Measurements from ENCODE around the gene ALDOB.
"Not testable (repeated sequence)": the region's sequence is repeated elsewhere in the genome, so short reads cannot be mapped to it uniquely, and the experiment has no call there.

ALDOB gene

DNA sequence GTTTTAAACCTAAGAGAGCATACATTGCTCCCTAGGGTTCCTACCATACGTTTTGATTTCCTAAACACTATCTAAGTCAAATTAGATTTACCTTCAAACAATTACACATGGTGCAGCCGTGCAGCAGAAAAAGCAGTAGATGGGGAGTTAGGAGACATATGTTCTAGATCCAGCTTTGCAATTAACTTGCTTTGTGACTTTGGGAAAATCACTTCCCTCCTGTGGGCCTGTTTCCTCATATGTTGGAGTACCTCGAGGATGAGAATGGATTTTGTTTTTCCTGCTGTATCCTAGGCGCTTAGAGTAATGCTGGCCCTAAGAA lies 37.9 kb downstream of the ALDOB start:
- ChIA-PET CTCF (interaction anchor here (2.0 kb wide), 1 partner anchor 9 kb away, joined by 9 read pairs; no protein-coding TSS in a partner anchor), POLR2A (no interaction called here)
- TF ChIP-seq, protein P1, sequence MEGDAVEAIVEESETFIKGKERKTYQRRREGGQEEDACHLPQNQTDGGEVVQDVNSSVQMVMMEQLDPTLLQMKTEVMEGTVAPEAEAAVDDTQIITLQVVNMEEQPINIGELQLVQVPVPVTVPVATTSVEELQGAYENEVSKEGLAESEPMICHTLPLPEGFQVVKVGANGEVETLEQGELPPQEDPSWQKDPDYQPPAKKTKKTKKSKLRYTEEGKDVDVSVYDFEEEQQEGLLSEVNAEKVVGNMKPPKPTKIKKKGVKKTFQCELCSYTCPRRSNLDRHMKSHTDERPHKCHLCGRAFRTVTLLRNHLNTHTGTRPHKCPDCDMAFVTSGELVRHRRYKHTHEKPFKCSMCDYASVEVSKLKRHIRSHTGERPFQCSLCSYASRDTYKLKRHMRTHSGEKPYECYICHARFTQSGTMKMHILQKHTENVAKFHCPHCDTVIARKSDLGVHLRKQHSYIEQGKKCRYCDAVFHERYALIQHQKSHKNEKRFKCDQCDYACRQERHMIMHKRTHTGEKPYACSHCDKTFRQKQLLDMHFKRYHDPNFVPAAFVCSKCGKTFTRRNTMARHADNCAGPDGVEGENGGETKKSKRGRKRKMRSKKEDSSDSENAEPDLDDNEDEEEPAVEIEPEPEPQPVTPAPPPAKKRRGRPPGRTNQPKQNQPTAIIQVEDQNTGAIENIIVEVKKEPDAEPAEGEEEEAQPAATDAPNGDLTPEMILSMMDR (IDR thresholded peaks at IDR 0.05; ENCODE audit: control extremely low read depth, extremely low read depth, low read depth, missing control alignments): no peak
- no peak for DNase-seq (ENCODE audit: extremely low spot score)

DNA sequence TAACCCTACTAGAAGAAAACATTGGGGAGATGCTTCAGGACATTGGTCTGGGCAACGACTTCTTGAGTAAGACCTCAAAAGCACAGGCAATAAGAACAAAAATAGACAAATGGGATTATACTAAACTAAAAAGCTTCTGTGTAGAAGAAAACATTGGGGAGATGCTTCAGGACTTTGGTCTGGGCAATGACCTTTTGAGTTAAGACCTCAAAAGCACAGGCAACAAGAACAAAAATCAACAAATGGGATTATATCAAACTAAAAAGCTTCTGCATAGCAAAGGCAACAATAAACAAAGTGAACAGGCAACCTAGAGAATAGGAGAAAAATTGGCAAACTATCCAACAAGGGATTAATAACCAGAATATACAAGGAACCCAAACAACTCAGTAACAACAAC lies 40.9 kb downstream of the ALDOB start:
- ChIA-PET POLR2A (no interaction called here), CTCF (no interaction called here)
- TF ChIP-seq, protein P1 (IDR thresholded peaks at IDR 0.05; ENCODE audit: control extremely low read depth, extremely low read depth, low read depth, missing control alignments): no peak
- DNase-seq (ENCODE audit: extremely low spot score): no peak

DNA sequence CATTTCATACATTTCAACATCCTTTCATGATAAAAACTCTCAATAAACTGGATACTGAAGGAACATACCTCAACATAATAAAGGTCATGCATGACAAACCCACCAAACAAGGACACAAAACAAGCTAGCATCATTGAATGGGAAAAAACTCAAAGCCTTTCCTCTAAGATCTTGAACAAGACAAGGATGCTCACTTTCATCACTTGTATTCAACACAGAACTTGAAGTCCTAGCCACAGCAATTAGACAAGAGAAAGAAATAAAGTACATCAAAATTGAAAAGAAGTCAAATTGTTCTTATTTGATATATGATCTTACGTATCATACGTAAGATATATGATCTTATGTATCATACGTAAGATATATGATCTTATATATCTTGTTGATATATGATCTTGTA lies 42.4 kb downstream of the ALDOB start:
- TF ChIP-seq, protein P1 (IDR thresholded peaks at IDR 0.05; ENCODE audit: control extremely low read depth, extremely low read depth, low read depth, missing control alignments): no peak
- ChIA-PET CTCF (no interaction called here), POLR2A (no interaction called here)
- no peak for DNase-seq (ENCODE audit: extremely low spot score)

- ChIA-PET POLR2A (no interaction called here), CTCF (interaction anchor here (1.0 to 1.8 kb wide), 8 partner anchors 8 to 675 kb away, joined by 3 to 9 read pairs (median 6); partner anchors contain the start of genes MRPL50 and ZNF189)
- no peak for DNase-seq (ENCODE audit: extremely low spot score)
- TF ChIP-seq, protein P1 (IDR thresholded peaks at IDR 0.05; ENCODE audit: control extremely low read depth, extremely low read depth, low read depth, missing control alignments): peak; percentile 22
Measured at GRCh38 chr9:101388507-101388993, 47.0 kb downstream of the ALDOB start.

- DNase-seq (ENCODE audit: extremely low spot score): no peak
- TF ChIP-seq, protein P1 (IDR thresholded peaks at IDR 0.05; ENCODE audit: control extremely low read depth, extremely low read depth, low read depth, missing control alignments): peak; percentile 31
- ChIA-PET CTCF (interaction anchor here (1.0 to 1.8 kb wide), 8 partner anchors 7 to 674 kb away, joined by 3 to 9 read pairs (median 6); partner anchors contain the start of genes MRPL50 and ZNF189), POLR2A (no interaction called here)
Measured at GRCh38 chr9:101387871-101388506, 47.6 kb downstream of the ALDOB start.

GRCh38 chr9:101384873-101385536 lies 50.6 kb downstream of the ALDOB start, which contains the start of gene BAAT:
Gene BAAT (minus strand): TSS chr9:101385006. CDS start chr9:101371404, 13,602 bp downstream.
- DNase-seq (ENCODE audit: extremely low spot score); CTCF ChIA-PET; POLR2A ChIA-PET: not testable (repeated sequence)

- TF ChIP-seq, protein P1 (IDR thresholded peaks at IDR 0.05; ENCODE audit: control extremely low read depth, extremely low read depth, low read depth, missing control alignments): no peak
- POLR2A ChIA-PET: no interaction called here
- DNase-seq (ENCODE audit: extremely low spot score): no peak
- CTCF ChIA-PET: interaction anchor here (5.5 kb wide), 1 partner anchor 12 kb away, joined by 38 read pairs; no protein-coding TSS in a partner anchor
Measured at GRCh38 chr9:101383361-101383760, 52.2 kb downstream of the ALDOB start.

Data from GM10248 (cell line).